Measurements from ENCODE around the gene NUP133. TPM values are rescaled to one million over a fixed set of nuclear protein-coding genes. Genes with fewer than 3 reads are reported as not detected.

NUP133 gene
- total and polyA plus RNA-seq, 4 donors = 5.7 to 22.7 (median 10.4) TPM

DNA sequence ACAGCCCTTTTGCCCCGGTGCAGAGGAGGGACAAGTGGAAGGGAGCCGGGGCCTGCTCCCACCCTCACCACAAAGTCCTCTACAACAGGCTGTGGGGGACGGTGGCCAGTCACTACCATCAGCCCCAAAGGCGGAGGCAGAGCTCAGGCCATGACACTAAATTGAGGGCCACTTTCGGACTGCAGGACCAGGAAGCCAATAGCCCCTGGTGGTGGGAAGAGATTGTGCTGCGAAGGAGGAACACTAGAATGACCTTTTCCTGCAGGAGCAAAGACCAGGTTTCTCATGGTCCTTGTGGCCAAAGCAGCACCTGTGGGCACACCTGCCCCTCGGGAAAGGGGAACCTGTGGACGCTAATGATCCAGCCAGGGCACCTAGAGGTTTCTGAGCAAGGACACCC lies 104.6 kb downstream of the NUP133 start:
- Histone ChIP-seq H3K27ac (ENCODE audit: low read depth in 1 of 2, low read length in 2 of 2) (no peak overlapping the region), H3K9me3 (ENCODE audit: control insufficient read depth in 4 of 4, low read length in 3 of 4) (no peaks in the 10 kb centered on the region), H3K9ac (ENCODE audit: low read depth in 1 of 2, low read length in 2 of 2) (no peak overlapping the region), H3K27me3 (ENCODE audit: control insufficient read depth in 4 of 4, insufficient read depth in 4 of 4, low read length in 3 of 4) (peaks cover 0 to 12% (median 5%) of the 10 kb centered on the region in 4 donors), H3K36me3 (ENCODE audit: control insufficient read depth in 4 of 4, insufficient read depth in 3 of 4, low read depth in 1 of 4, low read length in 3 of 4) (no peaks in the 10 kb centered on the region), H3K4me3 (ENCODE audit: low read depth in 1 of 3, low read length in 3 of 3) (no peak overlapping the region), H3K4me1 (ENCODE audit: control insufficient read depth in 4 of 4, insufficient read depth in 4 of 4, low read length in 3 of 4) (peaks cover 0 to 7% (median 6%) of the 10 kb centered on the region in 4 donors)
- TF ChIP-seq, protein P1, sequence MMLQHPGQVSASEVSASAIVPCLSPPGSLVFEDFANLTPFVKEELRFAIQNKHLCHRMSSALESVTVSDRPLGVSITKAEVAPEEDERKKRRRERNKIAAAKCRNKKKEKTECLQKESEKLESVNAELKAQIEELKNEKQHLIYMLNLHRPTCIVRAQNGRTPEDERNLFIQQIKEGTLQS (IDR thresholded peaks at IDR 0.05) = no peak
- TF ChIP-seq, protein P2, sequence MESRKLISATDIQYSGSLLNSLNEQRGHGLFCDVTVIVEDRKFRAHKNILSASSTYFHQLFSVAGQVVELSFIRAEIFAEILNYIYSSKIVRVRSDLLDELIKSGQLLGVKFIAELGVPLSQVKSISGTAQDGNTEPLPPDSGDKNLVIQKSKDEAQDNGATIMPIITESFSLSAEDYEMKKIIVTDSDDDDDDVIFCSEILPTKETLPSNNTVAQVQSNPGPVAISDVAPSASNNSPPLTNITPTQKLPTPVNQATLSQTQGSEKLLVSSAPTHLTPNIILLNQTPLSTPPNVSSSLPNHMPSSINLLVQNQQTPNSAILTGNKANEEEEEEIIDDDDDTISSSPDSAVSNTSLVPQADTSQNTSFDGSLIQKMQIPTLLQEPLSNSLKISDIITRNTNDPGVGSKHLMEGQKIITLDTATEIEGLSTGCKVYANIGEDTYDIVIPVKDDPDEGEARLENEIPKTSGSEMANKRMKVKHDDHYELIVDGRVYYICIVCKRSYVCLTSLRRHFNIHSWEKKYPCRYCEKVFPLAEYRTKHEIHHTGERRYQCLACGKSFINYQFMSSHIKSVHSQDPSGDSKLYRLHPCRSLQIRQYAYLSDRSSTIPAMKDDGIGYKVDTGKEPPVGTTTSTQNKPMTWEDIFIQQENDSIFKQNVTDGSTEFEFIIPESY (IDR thresholded peaks at IDR 0.05) = no peak
- TF ChIP-seq, protein P3, sequence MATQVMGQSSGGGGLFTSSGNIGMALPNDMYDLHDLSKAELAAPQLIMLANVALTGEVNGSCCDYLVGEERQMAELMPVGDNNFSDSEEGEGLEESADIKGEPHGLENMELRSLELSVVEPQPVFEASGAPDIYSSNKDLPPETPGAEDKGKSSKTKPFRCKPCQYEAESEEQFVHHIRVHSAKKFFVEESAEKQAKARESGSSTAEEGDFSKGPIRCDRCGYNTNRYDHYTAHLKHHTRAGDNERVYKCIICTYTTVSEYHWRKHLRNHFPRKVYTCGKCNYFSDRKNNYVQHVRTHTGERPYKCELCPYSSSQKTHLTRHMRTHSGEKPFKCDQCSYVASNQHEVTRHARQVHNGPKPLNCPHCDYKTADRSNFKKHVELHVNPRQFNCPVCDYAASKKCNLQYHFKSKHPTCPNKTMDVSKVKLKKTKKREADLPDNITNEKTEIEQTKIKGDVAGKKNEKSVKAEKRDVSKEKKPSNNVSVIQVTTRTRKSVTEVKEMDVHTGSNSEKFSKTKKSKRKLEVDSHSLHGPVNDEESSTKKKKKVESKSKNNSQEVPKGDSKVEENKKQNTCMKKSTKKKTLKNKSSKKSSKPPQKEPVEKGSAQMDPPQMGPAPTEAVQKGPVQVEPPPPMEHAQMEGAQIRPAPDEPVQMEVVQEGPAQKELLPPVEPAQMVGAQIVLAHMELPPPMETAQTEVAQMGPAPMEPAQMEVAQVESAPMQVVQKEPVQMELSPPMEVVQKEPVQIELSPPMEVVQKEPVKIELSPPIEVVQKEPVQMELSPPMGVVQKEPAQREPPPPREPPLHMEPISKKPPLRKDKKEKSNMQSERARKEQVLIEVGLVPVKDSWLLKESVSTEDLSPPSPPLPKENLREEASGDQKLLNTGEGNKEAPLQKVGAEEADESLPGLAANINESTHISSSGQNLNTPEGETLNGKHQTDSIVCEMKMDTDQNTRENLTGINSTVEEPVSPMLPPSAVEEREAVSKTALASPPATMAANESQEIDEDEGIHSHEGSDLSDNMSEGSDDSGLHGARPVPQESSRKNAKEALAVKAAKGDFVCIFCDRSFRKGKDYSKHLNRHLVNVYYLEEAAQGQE (IDR thresholded peaks at IDR 0.05) = no peak
- TF ChIP-seq, protein P4, sequence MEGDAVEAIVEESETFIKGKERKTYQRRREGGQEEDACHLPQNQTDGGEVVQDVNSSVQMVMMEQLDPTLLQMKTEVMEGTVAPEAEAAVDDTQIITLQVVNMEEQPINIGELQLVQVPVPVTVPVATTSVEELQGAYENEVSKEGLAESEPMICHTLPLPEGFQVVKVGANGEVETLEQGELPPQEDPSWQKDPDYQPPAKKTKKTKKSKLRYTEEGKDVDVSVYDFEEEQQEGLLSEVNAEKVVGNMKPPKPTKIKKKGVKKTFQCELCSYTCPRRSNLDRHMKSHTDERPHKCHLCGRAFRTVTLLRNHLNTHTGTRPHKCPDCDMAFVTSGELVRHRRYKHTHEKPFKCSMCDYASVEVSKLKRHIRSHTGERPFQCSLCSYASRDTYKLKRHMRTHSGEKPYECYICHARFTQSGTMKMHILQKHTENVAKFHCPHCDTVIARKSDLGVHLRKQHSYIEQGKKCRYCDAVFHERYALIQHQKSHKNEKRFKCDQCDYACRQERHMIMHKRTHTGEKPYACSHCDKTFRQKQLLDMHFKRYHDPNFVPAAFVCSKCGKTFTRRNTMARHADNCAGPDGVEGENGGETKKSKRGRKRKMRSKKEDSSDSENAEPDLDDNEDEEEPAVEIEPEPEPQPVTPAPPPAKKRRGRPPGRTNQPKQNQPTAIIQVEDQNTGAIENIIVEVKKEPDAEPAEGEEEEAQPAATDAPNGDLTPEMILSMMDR (IDR thresholded peaks at IDR 0.05; ENCODE audit: low read depth, low read length, missing input control) = no peak
- no peak for TF ChIP-seq FOXA1 (IDR thresholded peaks at IDR 0.05)
- no peak for TF ChIP-seq GABPA (IDR thresholded peaks at IDR 0.05 in 1 of 2, conservative IDR thresholded peaks at IDR 0.05 in 1 of 2)
- no peak for TF ChIP-seq RXRA (IDR thresholded peaks at IDR 0.05)
- TF ChIP-seq JUND (IDR thresholded peaks at IDR 0.05) = no peak
- TF ChIP-seq YY1 (IDR thresholded peaks at IDR 0.05) = no peak
- TF ChIP-seq HNF4G (IDR thresholded peaks at IDR 0.05) = no peak
- TF ChIP-seq SP1 (IDR thresholded peaks at IDR 0.05) = no peak
- TF ChIP-seq FOXA2 (IDR thresholded peaks at IDR 0.05) = no peak
- TF ChIP-seq RAD21 (IDR thresholded peaks at IDR 0.05) = no peak
- no peak for TF ChIP-seq TAF1 (conservative IDR thresholded peaks at IDR 0.05)
- TF ChIP-seq, protein P5, sequence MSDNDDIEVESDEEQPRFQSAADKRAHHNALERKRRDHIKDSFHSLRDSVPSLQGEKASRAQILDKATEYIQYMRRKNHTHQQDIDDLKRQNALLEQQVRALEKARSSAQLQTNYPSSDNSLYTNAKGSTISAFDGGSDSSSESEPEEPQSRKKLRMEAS (IDR thresholded peaks at IDR 0.05) = no peak
- TF ChIP-seq EGR1 (IDR thresholded peaks at IDR 0.05; ENCODE audit: low read depth in 2 of 2) = no peak
- 85% methylated on average over 8 of the region's 8 CpGs for WGBS
- no peak for DNase-seq (ENCODE audit: low spot score)

DNA sequence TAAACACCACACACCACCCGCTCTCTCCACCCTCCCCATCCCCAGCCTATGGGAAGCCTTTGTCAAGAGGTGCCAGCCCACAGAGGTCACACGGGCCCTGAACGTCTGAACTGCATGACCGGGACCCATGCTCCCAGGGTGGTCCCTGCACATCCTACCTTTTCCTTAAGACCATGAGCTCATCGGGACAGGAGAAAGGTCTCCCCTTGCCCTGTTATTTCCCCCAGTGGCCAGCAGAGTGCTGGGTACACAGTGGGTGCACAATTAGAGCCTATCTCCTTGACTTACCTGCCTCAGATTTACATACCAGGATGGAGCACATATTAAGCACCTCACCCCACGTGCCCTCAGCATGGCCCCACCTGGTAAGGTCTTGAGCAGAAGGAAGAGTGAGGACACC lies 105.1 kb downstream of the NUP133 start:
- DNase-seq (ENCODE audit: low spot score) = no peak

More for the DNA sequence above, 105.1 kb downstream of the NUP133 start:
- Histone ChIP-seq H3K9ac (ENCODE audit: low read depth in 1 of 2, low read length in 2 of 2) (no peak overlapping the region), H3K9me3 (ENCODE audit: control insufficient read depth in 4 of 4, low read length in 3 of 4) (no peaks in the 10 kb centered on the region), H3K36me3 (ENCODE audit: control insufficient read depth in 4 of 4, insufficient read depth in 3 of 4, low read depth in 1 of 4, low read length in 3 of 4) (no peaks in the 10 kb centered on the region), H3K27ac (ENCODE audit: low read depth in 1 of 2, low read length in 2 of 2) (no peak overlapping the region), H3K4me1 (ENCODE audit: control insufficient read depth in 4 of 4, insufficient read depth in 4 of 4, low read length in 3 of 4) (peaks cover 0 to 7% (median 6%) of the 10 kb centered on the region in 4 donors), H3K4me3 (ENCODE audit: low read depth in 1 of 3, low read length in 3 of 3) (no peak overlapping the region), H3K27me3 (ENCODE audit: control insufficient read depth in 4 of 4, insufficient read depth in 4 of 4, low read length in 3 of 4) (peaks cover 0 to 8% (median 3%) of the 10 kb centered on the region in 4 donors)
- WGBS = 79% methylated on average over 6 of the region's 6 CpGs
- TF ChIP-seq, protein P3 (IDR thresholded peaks at IDR 0.05) = no peak
- TF ChIP-seq, protein P5 (IDR thresholded peaks at IDR 0.05) = no peak
- TF ChIP-seq, protein P2 (IDR thresholded peaks at IDR 0.05) = no peak
- TF ChIP-seq HNF4A (conservative IDR thresholded peaks at IDR 0.05) (no peak), HNF4G (IDR thresholded peaks at IDR 0.05) (no peak), FOXA1 (IDR thresholded peaks at IDR 0.05) (no peak), YY1 (IDR thresholded peaks at IDR 0.05) (no peak), GABPA (IDR thresholded peaks at IDR 0.05 in 1 of 2, conservative IDR thresholded peaks at IDR 0.05 in 1 of 2) (no peak), RAD21 (IDR thresholded peaks at IDR 0.05) (no peak), NR2F2 (IDR thresholded peaks at IDR 0.05) (no peak)

All from liver (tissue), 9 donors.